ENCODE measurements around the gene FNDC1. TPM values are rescaled to one million over a fixed set of nuclear protein-coding genes. Genes with fewer than 3 reads are reported as not detected.

The FNDC1 gene
- total and polyA plus RNA-seq, 8 donors, result 0.21 to 3.7 (median 0.79) TPM

GRCh38 chr6:159201336-159201735 lies 32.1 kb downstream of the FNDC1 start:
- WGBS, 2 donors, result 56 to 68% methylated on average over 1 of the region's 1 CpG
- H3K4me1 ChIP-seq, result no peaks in the 10 kb centered on the region
- no peaks in the 10 kb centered on the region for H3K27me3 ChIP-seq
- FAIRE-seq (no peak), ATAC-seq (no peak), DNase-seq (no peak)
- no peaks in the 10 kb centered on the region for H3K36me3 ChIP-seq
- intact Hi-C loops (cut with DNase I), result no loop called here
- no peak overlapping the region for H3K27ac ChIP-seq
- H3K4me3 ChIP-seq, result no peak overlapping the region
- TF ChIP-seq CTCF (IDR thresholded peaks at IDR 0.05), result no peak
- no peaks in the 10 kb centered on the region for H3K9me3 ChIP-seq

- peak in 1 of 4 donors; percentile 23 for ATAC-seq
These were observed 34.3 kb downstream of the FNDC1 start for GRCh38 chr6:159203304-159204005.

DNA sequence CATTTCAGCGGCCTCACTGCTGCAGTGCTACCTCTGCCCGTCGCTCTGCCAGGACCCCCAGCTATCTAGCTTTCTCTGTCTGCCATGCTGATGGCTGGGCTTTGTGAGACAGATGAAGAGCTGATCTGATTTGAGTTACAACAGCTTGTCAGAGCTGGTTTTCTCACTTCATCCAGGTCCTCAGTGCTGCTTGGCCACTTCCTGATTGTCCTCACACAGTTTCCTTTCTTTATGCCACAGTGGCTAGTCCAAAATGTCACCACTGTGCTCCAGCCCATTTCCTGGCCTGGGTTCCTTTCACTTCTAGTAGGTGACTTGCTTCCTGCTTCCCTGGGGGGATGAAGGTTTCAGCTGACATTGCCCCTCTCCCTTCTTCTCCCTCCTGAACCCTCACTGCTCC lies 35.4 kb downstream of the FNDC1 start:
- intact Hi-C loops (cut with DNase I), result no loop called here
- TF ChIP-seq CTCF (IDR thresholded peaks at IDR 0.05), result no peak
- Histone ChIP-seq H3K36me3 (no peaks in the 10 kb centered on the region), H3K27ac (no peak overlapping the region), H3K4me3 (no peak overlapping the region), H3K4me1 (no peaks in the 10 kb centered on the region), H3K27me3 (no peaks in the 10 kb centered on the region), H3K9me3 (no peaks in the 10 kb centered on the region)
- ATAC-seq (no peak), DNase-seq (no peak), FAIRE-seq (no peak)
- WGBS, 2 donors, result 97% methylated on average over 3 of the region's 3 CpGs

More at GRCh38 chr6:159203304-159204005, 34.3 kb downstream of the FNDC1 start:
- WGBS, 2 donors, result 80 to 88% methylated on average over 9 of the region's 9 CpGs
- Histone ChIP-seq H3K9me3 (no peaks in the 10 kb centered on the region), H3K4me1 (no peaks in the 10 kb centered on the region), H3K4me3 (no peak overlapping the region), H3K27me3 (no peaks in the 10 kb centered on the region), H3K36me3 (no peaks in the 10 kb centered on the region), H3K27ac (no peak overlapping the region)
- no peak for TF ChIP-seq CTCF (IDR thresholded peaks at IDR 0.05)
- intact Hi-C loops (cut with DNase I), result no loop called here
- DNase-seq, result no peak
- no peak for FAIRE-seq

DNA sequence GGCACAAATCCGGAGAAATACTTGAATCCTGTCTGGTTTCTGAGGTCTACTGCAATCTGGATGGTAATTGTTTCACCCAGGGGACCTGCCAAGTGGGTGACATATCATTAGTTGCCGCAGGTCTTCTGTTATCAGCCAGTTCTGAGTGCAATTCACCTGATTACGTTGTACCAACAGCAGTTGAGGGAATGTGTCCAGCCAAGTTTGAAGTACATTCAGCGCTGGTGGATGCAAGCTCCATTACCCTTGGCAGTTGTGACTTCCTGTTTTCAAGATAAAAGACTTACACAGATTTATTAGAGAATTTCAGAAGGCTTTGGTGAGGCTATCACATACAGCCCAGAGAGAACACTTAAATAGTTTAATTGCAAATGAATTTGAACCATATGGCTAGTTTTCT lies 42.8 kb downstream of the FNDC1 start:
- ATAC-seq, result no peak
- H3K27me3 ChIP-seq, result no peaks in the 10 kb centered on the region
- TF ChIP-seq CTCF (IDR thresholded peaks at IDR 0.05), result no peak
- no peak overlapping the region for H3K27ac ChIP-seq
- no peaks in the 10 kb centered on the region for H3K9me3 ChIP-seq
- H3K36me3 ChIP-seq, result no peaks in the 10 kb centered on the region
- no peak for DNase-seq
- intact Hi-C loops (cut with DNase I), result no loop called here
- 38 to 42% methylated on average over 4 of the region's 4 CpGs for WGBS, 2 donors
- no peak overlapping the region for H3K4me3 ChIP-seq
- no peak for FAIRE-seq
- H3K4me1 ChIP-seq, result no peaks in the 10 kb centered on the region

DNA sequence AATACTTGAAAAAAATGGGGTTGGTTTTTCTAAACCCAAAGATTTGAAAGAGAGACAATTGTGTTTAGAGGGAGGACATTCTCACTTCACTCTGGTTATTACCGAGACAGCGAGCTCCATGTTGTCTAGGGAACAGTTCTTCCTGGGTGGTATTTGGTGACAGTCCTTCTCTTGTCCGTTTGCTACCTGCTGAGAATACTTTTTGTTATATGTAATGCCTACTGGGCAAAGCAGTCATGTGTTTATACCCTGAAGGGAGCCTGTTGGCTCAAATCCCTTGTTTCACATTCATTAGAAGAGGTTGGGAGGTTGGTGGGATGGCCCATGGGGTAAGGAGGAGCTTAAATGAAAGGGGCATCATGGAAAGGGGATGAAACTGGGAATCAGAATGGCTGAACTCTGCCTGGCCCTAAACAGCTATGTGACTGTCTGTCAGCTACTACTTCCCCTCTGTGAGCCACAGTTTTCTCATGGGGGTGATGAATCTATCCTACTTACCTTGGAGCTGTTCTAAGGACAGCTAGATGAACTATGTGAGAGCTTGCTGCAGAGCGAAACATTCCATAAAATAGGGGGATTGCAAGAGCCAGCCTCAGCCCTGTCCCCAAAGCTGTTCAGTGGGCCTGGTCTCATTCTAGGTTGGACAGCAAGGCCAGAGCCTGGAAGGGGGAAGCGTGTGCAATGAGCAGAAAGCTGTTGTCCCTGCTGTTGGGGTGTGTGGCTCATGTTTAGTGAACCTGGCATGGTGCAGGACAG lies 43.5 kb downstream of the FNDC1 start:
- no peaks in the 10 kb centered on the region for H3K4me1 ChIP-seq
- H3K9me3 ChIP-seq, result no peaks in the 10 kb centered on the region
- no peak for ATAC-seq
- H3K4me3 ChIP-seq, result no peak overlapping the region
- WGBS, 2 donors, result 81 to 84% methylated on average over 5 of the region's 5 CpGs
- no peak for TF ChIP-seq CTCF (IDR thresholded peaks at IDR 0.05)
- FAIRE-seq, result no peak
- no peaks in the 10 kb centered on the region for H3K27me3 ChIP-seq
- H3K36me3 ChIP-seq, result no peaks in the 10 kb centered on the region
- intact Hi-C loops (cut with DNase I), result no loop called here
- H3K27ac ChIP-seq, result no peak overlapping the region
- DNase-seq, result no peak

Data from pancreas (tissue), 10 donors.